PC-3 (cell line): Measurements from ENCODE around the gene VTI1A. TPM values are rescaled to one million over a fixed set of nuclear protein-coding genes. Genes with fewer than 3 reads are reported as not detected.

Source experiments
- ATAC-seq: fragments of 200-7000 bp; cut with Tn5 transposase; 2 replicates; pipeline ENCODE4 v1.9.1; 2020; ENCODE audit warnings: mild to moderate bottlenecking, moderate library complexity
- BruUV-seq: library from RNA; stranded (reverse); fragments of 400-500 nt; replicated peaks from 2 replicates; lab custom pipeline; 2021; lab: Mats Ljungman, UMichigan
- CTCF ChIA-PET: fragments of 300-600 bp; sonication (Branson Sonifier 250); formaldehyde crosslinking; loops from one replicate; lab custom pipeline; 2022; ENCODE audit warnings: antibody characterized with exemption; lab: Charles Lee
- POLR2A ChIA-PET: fragments of 300-600 bp; sonication (Branson Sonifier 250); formaldehyde crosslinking; loops from one replicate; lab custom pipeline; 2022; ENCODE audit warnings: antibody characterized with exemption; ENCODE audit not compliant: unreplicated experiment; lab: Charles Lee
- DNase-seq: peaks from one replicate; pipeline ENCODE4 v3.0.0-alpha.2; 2015
- H2AFZ ChIP-seq: fragments of 300-600 bp; sonication (generic); 2 replicates; pipeline ENCODE4 v1.6.0; 2016; ENCODE audit warnings: antibody characterized with exemption, low read length
- H3F3A ChIP-seq: fragments of 300-600 bp; sonication (generic); one replicate; pipeline ENCODE4 v1.6.0; 2017; ENCODE audit warnings: antibody characterized with exemption, low read length, control low read depth, mild to moderate bottlenecking; ENCODE audit not compliant: unreplicated experiment
- H3K27ac ChIP-seq: fragments of 300-600 bp; sonication (generic); 2 replicates; pipeline ENCODE4 v1.5.1; 2016; ENCODE audit warnings: mild to moderate bottlenecking, low read length
- H3K27me3 ChIP-seq: fragments of 300-600 bp; sonication (generic); 2 replicates; pipeline ENCODE4 v1.6.1; 2016; ENCODE audit warnings: low read length, mixed read lengths
- H3K36me3 ChIP-seq: fragments of 300-600 bp; sonication (generic); 2 replicates; pipeline ENCODE4 v1.6.1; 2016; ENCODE audit warnings: low read depth, mixed run types, low read length, mixed read lengths
- H3K4me1 ChIP-seq: fragments of 300-600 bp; sonication (generic); 2 replicates; pipeline ENCODE4 v1.5.1; 2016; ENCODE audit warnings: low read length; ENCODE audit not compliant: insufficient read depth
- H3K4me2 ChIP-seq: fragments of 300-600 bp; sonication (generic); 2 replicates; pipeline ENCODE4 v1.6.0; 2016; ENCODE audit warnings: low read length
- H3K4me3 ChIP-seq: fragments of 300-600 bp; sonication (generic); 2 replicates; pipeline ENCODE4 v1.5.1; 2016; ENCODE audit warnings: mild to moderate bottlenecking, low read length, mixed read lengths
- H3K79me2 ChIP-seq: fragments of 300-600 bp; sonication (generic); 2 replicates; pipeline ENCODE4 v1.6.1; 2017; ENCODE audit warnings: low read length, mixed read lengths
- H3K9ac ChIP-seq: fragments of 300-600 bp; sonication (generic); 2 replicates; pipeline ENCODE4 v1.6.0; 2016; ENCODE audit warnings: mild to moderate bottlenecking, low read length
- H3K9me2 ChIP-seq: fragments of 300-600 bp; sonication (generic); replicated peaks from 2 replicates; pipeline ENCODE4 v1.6.1; 2016; ENCODE audit warnings: mixed run types, low read length, mixed read lengths
- H3K9me3 ChIP-seq: fragments of 300-600 bp; sonication (generic); 2 replicates; pipeline ENCODE4 v1.6.1; 2016; ENCODE audit warnings: low read length, mixed read lengths
- H4K20me1 ChIP-seq: fragments of 300-600 bp; sonication (generic); 2 replicates; pipeline ENCODE4 v1.6.1; 2016; ENCODE audit warnings: low read length, mixed read lengths
- CTCF ChIP-seq: fragments of 300-600 bp; sonication (generic); conservative IDR thresholded peaks from 2 replicates; pipeline ENCODE4 v1.5.1; 2017; ENCODE audit warnings: antibody characterized with exemption, low read depth, mild to moderate bottlenecking, low read length
- EZH2 ChIP-seq: fragments of 300-600 bp; sonication (generic); IDR thresholded peaks from one replicate; pipeline ENCODE4 v1.6.1; 2017; ENCODE audit warnings: antibody characterized with exemption, mild to moderate bottlenecking, low read length; ENCODE audit not compliant: unreplicated experiment
- EZH2phosphoT487 ChIP-seq: fragments of 300-600 bp; sonication (generic); IDR thresholded peaks from 2 replicates; pipeline ENCODE4 v1.6.1; 2018; ENCODE audit warnings: mild to moderate bottlenecking, antibody characterized with exemption, low read length, borderline replicate concordance
- intact Hi-C: fragments of 100-400 bp; cut with micrococcal nuclease; formaldehyde crosslinking; loops from 2 replicates; pipeline ENCODE4 v1.9.0; 2023
- total RNA-seq: library from RNA; depleted of rRNA; stranded (reverse); fragments of >200 nt; gene quantifications from 2 replicates; pipeline ENCODE4 v1.2.3, GENCODE V29; 2014

VTI1A gene
- total RNA-seq, 1 experiment from 2014 or later, result 18.1 TPM

DNA sequence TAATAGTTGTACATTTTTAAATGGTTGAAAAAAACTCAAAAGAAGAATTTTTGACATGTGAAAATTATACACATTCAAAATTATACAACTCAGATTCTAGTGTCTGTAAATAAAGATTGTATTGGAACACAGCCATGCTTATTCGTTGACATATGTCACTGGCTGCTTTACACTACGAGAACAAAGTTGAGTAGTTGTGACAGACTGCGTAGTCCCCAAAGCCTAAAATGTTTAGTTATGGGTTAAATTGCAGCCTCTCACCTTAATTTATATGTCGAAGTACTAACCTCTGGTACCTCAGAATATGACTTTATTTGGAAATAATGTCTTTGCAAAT is 358.2 kb downstream of the VTI1A start:
- POLR2A ChIA-PET, result no interaction called here
- no peak overlapping the region for H3K27ac ChIP-seq

GRCh38 chr10:112805701-112806100 is 358.7 kb downstream of the VTI1A start:
- intact Hi-C loops, result no loop called here
- POLR2A ChIA-PET, result no interaction called here

More for the DNA sequence above, 358.2 kb downstream of the VTI1A start:
- no peaks in the 10 kb centered on the region for H3K27me3 ChIP-seq
- H3K9ac ChIP-seq, result no peak overlapping the region
- no peaks in the 10 kb centered on the region for H3K9me3 ChIP-seq
- no peaks in the 10 kb centered on the region for H3K9me2 ChIP-seq
- no peak for TF ChIP-seq EZH2phosphoT487
- no peak for TF ChIP-seq EZH2
- no peak for TF ChIP-seq CTCF
- CTCF ChIA-PET, result no interaction called here
- no peak overlapping the region for H2AFZ ChIP-seq
- H3K4me2 ChIP-seq, result no peak overlapping the region
- H3K4me1 ChIP-seq, result peaks cover 9% of the 10 kb centered on the region; the same call in 1 of the 2 replicates
- no peak for ATAC-seq
- H4K20me1 ChIP-seq, result no peaks in the 10 kb centered on the region
- DNase-seq, result no peak
- no TSS peak for BruUV-seq
- H3F3A ChIP-seq, result no peaks in the 10 kb centered on the region
- intact Hi-C loops, result no loop called here
- no peaks in the 10 kb centered on the region for H3K36me3 ChIP-seq
- H3K79me2 ChIP-seq, result no peaks in the 10 kb centered on the region
- no peak overlapping the region for H3K4me3 ChIP-seq

GRCh38 chr10:112807013-112807412 is 360.0 kb downstream of the VTI1A start:
- no peak overlapping the region for H2AFZ ChIP-seq
- no TSS peak for BruUV-seq
- no peak overlapping the region for H3K4me2 ChIP-seq
- H3K79me2 ChIP-seq, result no peaks in the 10 kb centered on the region
- H3K36me3 ChIP-seq, result no peaks in the 10 kb centered on the region
- H4K20me1 ChIP-seq, result no peaks in the 10 kb centered on the region
- H3K9me2 ChIP-seq, result no peaks in the 10 kb centered on the region
- DNase-seq (no peak), ATAC-seq (no peak)
- peaks cover 20% of the 10 kb centered on the region for H3K4me1 ChIP-seq
- POLR2A ChIA-PET, result no interaction called here
- no peaks in the 10 kb centered on the region for H3K27me3 ChIP-seq
- CTCF ChIA-PET, result no interaction called here
- H3K4me3 ChIP-seq, result no peak overlapping the region
- TF ChIP-seq EZH2, result no peak
- no peak for TF ChIP-seq CTCF
- TF ChIP-seq EZH2phosphoT487, result no peak
- H3K9me3 ChIP-seq, result no peaks in the 10 kb centered on the region
- H3F3A ChIP-seq, result no peaks in the 10 kb centered on the region
- H3K27ac ChIP-seq, result no peak overlapping the region
- no peak overlapping the region for H3K9ac ChIP-seq
- intact Hi-C loops, result no loop called here

More at GRCh38 chr10:112805701-112806100, 358.7 kb downstream of the VTI1A start:
- H3K9me3 ChIP-seq, result no peaks in the 10 kb centered on the region
- no peak overlapping the region for H2AFZ ChIP-seq
- no peak overlapping the region for H3K9ac ChIP-seq
- H3K27ac ChIP-seq, result no peak overlapping the region
- DNase-seq (no peak), ATAC-seq (no peak)
- H3K4me2 ChIP-seq, result no peak overlapping the region
- H3K4me3 ChIP-seq, result no peak overlapping the region
- CTCF ChIA-PET, result no interaction called here
- no peaks in the 10 kb centered on the region for H3K79me2 ChIP-seq
- no peaks in the 10 kb centered on the region for H4K20me1 ChIP-seq
- no peak for TF ChIP-seq EZH2
- no peaks in the 10 kb centered on the region for H3K36me3 ChIP-seq
- H3K4me1 ChIP-seq, result peaks cover 14% of the 10 kb centered on the region
- H3F3A ChIP-seq, result no peaks in the 10 kb centered on the region
- H3K27me3 ChIP-seq, result no peaks in the 10 kb centered on the region
- BruUV-seq, result no TSS peak
- no peaks in the 10 kb centered on the region for H3K9me2 ChIP-seq
